ENCODE results near the gene TGFBR3.

DNA sequence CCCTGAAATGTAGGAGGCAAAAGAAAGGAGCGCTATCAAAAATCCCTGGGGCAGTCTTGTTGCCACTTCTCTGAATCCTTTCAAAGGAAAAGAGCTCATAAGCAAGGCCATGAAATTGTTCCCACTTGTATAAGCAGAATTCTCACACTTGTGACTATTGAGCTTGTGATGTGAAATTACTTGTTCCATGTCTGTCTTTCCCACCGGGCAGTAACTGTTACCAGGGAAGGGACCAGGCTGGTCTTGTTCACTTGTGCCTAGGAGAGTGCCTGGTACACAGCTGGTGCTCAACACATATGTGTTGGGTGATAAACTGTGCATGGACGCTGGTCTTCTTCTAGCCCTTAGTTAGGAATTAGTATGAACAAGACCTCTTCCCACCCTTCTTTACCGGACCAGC lies 234.7 kb downstream of the TGFBR3 start:
- TF ChIP-seq, protein P1, sequence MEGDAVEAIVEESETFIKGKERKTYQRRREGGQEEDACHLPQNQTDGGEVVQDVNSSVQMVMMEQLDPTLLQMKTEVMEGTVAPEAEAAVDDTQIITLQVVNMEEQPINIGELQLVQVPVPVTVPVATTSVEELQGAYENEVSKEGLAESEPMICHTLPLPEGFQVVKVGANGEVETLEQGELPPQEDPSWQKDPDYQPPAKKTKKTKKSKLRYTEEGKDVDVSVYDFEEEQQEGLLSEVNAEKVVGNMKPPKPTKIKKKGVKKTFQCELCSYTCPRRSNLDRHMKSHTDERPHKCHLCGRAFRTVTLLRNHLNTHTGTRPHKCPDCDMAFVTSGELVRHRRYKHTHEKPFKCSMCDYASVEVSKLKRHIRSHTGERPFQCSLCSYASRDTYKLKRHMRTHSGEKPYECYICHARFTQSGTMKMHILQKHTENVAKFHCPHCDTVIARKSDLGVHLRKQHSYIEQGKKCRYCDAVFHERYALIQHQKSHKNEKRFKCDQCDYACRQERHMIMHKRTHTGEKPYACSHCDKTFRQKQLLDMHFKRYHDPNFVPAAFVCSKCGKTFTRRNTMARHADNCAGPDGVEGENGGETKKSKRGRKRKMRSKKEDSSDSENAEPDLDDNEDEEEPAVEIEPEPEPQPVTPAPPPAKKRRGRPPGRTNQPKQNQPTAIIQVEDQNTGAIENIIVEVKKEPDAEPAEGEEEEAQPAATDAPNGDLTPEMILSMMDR (IDR thresholded peaks at IDR 0.05; ENCODE audit: borderline replicate concordance, extremely low read depth, low read length, poor library complexity, severe bottlenecking) = no peak
- no peak for TF ChIP-seq EZH2 (IDR thresholded peaks at IDR 0.05; ENCODE audit: borderline replicate concordance, low read depth, low read length, severe bottlenecking)

All from DND-41 (cell line).